ENCODE measurements around the gene MRPS12. TPM values are rescaled to one million over a fixed set of nuclear protein-coding genes. Genes with fewer than 3 reads are reported as not detected.
A peak's percentile ranks its signal among the peaks of the same experiment; 100 is the strongest.

Gene MRPS12
- total and polyA plus RNA-seq, 2 of the 13 experiments (the other 11 are each of a cell fraction or from before 2014, with no cell fraction given): 27.5 to 54.8 TPM

DNA sequence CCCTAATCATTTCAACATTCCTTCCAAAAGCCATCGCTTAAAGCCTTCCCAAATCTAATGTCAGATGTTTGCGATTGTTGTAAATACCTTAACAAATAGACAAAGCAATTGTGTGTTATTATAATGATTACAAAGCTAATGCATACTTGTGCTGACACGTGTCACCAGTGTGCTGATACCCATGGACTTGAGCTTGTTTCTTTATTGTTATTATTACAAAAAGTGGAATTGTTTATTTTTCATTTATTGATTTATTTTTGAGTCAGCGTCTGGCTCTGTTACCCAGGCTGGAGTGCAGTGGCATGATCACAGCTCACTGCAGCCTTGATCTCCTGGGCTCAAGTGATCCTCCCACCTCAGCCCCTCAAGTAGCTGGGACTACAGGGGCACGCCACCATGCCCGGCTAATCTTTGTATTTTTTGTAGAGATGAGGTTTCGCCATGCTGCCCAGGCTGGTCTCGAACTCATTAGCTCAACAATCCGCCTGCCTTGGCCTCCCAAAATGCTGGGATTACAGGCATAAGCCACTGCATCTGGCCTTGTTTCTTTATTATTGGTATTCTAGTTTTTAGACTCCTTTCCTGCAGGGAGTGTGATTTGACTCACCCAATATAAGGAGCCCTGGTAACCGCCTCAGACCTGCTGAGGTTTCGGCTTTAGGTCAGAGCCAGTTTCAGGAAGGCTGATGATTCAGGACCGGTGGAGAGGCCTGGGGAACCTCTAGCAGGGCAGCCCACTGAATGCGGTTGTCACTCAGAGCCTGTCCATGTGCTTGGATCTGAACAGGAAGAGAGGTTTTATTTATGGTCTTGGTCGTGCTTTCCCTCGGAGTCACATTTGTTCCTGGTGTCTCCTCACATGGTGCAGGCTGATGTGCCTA lies 46.9 kb downstream of the MRPS12 start (continued):
- TF ChIP-seq, protein P1, sequence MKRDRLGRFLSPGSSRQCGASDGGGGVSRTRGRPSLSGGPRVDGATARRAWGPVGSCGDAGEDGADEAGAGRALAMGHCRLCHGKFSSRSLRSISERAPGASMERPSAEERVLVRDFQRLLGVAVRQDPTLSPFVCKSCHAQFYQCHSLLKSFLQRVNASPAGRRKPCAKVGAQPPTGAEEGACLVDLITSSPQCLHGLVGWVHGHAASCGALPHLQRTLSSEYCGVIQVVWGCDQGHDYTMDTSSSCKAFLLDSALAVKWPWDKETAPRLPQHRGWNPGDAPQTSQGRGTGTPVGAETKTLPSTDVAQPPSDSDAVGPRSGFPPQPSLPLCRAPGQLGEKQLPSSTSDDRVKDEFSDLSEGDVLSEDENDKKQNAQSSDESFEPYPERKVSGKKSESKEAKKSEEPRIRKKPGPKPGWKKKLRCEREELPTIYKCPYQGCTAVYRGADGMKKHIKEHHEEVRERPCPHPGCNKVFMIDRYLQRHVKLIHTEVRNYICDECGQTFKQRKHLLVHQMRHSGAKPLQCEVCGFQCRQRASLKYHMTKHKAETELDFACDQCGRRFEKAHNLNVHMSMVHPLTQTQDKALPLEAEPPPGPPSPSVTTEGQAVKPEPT (CRISPR knock-in tag; IDR thresholded peaks at IDR 0.05; ENCODE audit: low read depth): no peak
- TF ChIP-seq, protein P2, sequence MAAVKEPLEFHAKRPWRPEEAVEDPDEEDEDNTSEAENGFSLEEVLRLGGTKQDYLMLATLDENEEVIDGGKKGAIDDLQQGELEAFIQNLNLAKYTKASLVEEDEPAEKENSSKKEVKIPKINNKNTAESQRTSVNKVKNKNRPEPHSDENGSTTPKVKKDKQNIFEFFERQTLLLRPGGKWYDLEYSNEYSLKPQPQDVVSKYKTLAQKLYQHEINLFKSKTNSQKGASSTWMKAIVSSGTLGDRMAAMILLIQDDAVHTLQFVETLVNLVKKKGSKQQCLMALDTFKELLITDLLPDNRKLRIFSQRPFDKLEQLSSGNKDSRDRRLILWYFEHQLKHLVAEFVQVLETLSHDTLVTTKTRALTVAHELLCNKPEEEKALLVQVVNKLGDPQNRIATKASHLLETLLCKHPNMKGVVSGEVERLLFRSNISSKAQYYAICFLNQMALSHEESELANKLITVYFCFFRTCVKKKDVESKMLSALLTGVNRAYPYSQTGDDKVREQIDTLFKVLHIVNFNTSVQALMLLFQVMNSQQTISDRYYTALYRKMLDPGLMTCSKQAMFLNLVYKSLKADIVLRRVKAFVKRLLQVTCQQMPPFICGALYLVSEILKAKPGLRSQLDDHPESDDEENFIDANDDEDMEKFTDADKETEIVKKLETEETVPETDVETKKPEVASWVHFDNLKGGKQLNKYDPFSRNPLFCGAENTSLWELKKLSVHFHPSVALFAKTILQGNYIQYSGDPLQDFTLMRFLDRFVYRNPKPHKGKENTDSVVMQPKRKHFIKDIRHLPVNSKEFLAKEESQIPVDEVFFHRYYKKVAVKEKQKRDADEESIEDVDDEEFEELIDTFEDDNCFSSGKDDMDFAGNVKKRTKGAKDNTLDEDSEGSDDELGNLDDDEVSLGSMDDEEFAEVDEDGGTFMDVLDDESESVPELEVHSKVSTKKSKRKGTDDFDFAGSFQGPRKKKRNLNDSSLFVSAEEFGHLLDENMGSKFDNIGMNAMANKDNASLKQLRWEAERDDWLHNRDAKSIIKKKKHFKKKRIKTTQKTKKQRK (IDR thresholded peaks at IDR 0.05; ENCODE audit: low read length): no peak
- TF ChIP-seq FLYWCH1 (CRISPR knock-in tag; IDR thresholded peaks at IDR 0.05) (no peak), ZNF333 (CRISPR knock-in tag; IDR thresholded peaks at IDR 0.05; ENCODE audit: borderline replicate concordance) (no peak), NR2C2 (CRISPR knock-in tag; IDR thresholded peaks at IDR 0.05; ENCODE audit: borderline replicate concordance) (no peak), FOXO1 (CRISPR knock-in tag; IDR thresholded peaks at IDR 0.05) (no peak), ZNF546 (CRISPR knock-in tag; conservative IDR thresholded peaks at IDR 0.05) (no peak), FOXA1 (IDR thresholded peaks at IDR 0.05) (no peak), FOXA1 (CRISPR knock-in tag; IDR thresholded peaks at IDR 0.05) (no peak), SMARCE1 (IDR thresholded peaks at IDR 0.05; ENCODE audit: borderline replicate concordance) (no peak), PHF21A (CRISPR knock-in tag; IDR thresholded peaks at IDR 0.05) (peak; percentile 29; the same call in 1 of the 2 replicates), NFE2L1 (CRISPR knock-in tag; IDR thresholded peaks at IDR 0.05; ENCODE audit: borderline replicate concordance) (no peak), ISX (CRISPR knock-in tag; conservative IDR thresholded peaks at IDR 0.05) (no peak), HNRNPUL1 (IDR thresholded peaks at IDR 0.05; ENCODE audit: low read depth, low read length) (no peak), PCBP1 (IDR thresholded peaks at IDR 0.05; ENCODE audit: borderline replicate concordance, low read depth, low read length) (no peak), ZNF614 (CRISPR knock-in tag; IDR thresholded peaks at IDR 0.05; ENCODE audit: borderline replicate concordance) (no peak), SNRNP70 (IDR thresholded peaks at IDR 0.05; ENCODE audit: low read depth, low read length) (no peak), ZNF572 (CRISPR knock-in tag; IDR thresholded peaks at IDR 0.05) (no peak)
- TF ChIP-seq, protein P3, sequence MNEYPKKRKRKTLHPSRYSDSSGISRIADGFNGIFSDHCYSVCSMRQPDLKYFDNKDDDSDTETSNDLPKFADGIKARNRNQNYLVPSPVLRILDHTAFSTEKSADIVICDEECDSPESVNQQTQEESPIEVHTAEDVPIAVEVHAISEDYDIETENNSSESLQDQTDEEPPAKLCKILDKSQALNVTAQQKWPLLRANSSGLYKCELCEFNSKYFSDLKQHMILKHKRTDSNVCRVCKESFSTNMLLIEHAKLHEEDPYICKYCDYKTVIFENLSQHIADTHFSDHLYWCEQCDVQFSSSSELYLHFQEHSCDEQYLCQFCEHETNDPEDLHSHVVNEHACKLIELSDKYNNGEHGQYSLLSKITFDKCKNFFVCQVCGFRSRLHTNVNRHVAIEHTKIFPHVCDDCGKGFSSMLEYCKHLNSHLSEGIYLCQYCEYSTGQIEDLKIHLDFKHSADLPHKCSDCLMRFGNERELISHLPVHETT (CRISPR knock-in tag; conservative IDR thresholded peaks at IDR 0.05): no peak
- TF ChIP-seq, protein P4, sequence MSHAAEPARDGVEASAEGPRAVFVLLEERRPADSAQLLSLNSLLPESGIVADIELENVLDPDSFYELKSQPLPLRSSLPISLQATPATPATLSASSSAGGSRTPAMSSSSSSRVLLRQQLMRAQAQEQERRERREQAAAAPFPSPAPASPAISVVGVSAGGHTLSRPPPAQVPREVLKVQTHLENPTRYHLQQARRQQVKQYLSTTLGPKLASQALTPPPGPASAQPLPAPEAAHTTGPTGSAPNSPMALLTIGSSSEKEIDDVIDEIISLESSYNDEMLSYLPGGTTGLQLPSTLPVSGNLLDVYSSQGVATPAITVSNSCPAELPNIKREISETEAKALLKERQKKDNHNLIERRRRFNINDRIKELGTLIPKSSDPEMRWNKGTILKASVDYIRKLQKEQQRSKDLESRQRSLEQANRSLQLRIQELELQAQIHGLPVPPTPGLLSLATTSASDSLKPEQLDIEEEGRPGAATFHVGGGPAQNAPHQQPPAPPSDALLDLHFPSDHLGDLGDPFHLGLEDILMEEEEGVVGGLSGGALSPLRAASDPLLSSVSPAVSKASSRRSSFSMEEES (CRISPR knock-in tag; IDR thresholded peaks at IDR 0.05): no peak
